Activated CD4-positive, alpha-beta T cell treated with anti-CD3 and anti-CD28 coated beads, Interleukin-2, amount 50 U/mL, for 24 hours (primary cell): ENCODE measurements around the gene C16orf74.

Experiments
- DNase-seq, 2 donors: peaks; one replicate each; pipeline ENCODE4 v3.0.0-alpha.2; 2020; ENCODE audit warnings: low read depth in 1 of 2, low spot score in 1 of 2

C16orf74 gene

GRCh38 chr16:85658504-85659326 is 92.2 kb downstream of the C16orf74 start:
- no peak for DNase-seq

DNA sequence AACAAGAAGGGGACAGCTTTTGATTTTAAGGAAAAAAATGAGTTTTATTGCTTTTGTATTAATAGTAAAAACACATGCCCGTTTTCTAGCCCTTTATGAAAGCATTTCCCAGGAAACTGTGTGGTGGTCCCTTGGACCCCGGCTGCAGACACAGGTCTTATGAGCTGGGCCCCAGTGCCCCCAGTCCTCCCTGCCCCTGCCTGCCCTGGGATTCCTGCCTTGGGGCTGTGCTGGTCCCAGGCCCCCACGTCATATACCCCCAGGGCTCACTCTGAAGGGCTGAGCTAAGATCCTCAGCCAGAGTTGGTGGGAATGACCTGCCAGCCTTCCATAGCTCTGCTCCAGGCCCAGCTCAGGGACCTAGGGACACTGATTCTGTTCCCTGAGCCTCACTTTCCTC is 92.9 kb downstream of the C16orf74 start:
- DNase-seq: no peak
